DMS153 (cell line): ENCODE results near the gene LAMTOR5.

Experiments
- DNase-seq: peaks from one replicate; lab custom pipeline; 2025; lab: John Stamatoyannopoulos, UW

The LAMTOR5 gene

DNA sequence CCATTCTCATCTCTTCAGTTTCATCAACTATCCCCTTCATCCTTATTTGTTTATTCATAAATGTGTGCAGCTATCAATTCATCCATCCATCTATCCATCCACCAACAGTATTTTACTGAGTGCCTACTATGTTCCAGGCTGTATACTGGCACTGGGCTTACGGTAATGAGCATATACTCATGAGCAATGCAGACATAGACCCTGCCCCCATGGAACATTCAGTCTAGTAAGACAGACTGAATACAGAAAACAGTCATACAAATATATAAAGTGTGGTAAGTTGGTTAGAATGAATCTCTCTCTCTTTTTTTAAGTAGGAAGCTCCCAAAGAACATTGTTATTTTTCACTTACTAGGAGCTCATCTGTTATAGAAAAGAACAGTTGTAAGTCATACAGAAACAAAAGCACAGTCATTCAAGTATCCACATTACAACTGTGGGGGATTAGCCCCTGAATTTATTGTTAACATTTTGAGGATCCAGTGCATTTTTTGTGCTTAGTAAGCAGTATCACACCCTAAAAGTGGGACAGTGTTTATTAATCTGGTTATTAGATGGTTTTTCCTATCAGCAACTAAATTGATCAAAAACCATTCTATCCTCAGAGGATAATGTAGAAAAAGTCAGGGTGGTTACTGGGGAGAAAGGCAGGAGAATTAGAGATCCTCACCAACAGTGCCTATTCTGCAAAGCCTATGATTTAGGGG lies 20.3 kb downstream of the LAMTOR5 start:
- DNase-seq, result no peak

DNA sequence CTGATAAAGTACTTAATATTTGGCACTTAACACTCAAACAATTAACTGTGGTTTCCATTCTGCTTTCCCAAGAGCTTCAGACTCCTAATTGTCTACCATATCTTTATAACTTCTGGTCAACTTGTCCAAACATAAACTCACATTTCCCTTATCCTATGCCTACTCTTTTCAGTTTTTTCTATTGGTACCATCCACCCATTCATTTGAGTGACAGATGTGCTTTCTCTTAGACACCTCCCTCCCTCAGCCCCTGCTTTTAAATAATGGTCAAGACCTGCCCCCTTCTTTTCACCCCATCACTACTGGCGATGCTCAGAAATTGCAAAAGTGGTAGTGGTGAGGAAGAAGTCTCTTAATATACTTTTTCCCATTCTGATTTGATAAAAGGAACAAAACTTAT lies 22.1 kb downstream of the LAMTOR5 start:
- no peak for DNase-seq

DNA sequence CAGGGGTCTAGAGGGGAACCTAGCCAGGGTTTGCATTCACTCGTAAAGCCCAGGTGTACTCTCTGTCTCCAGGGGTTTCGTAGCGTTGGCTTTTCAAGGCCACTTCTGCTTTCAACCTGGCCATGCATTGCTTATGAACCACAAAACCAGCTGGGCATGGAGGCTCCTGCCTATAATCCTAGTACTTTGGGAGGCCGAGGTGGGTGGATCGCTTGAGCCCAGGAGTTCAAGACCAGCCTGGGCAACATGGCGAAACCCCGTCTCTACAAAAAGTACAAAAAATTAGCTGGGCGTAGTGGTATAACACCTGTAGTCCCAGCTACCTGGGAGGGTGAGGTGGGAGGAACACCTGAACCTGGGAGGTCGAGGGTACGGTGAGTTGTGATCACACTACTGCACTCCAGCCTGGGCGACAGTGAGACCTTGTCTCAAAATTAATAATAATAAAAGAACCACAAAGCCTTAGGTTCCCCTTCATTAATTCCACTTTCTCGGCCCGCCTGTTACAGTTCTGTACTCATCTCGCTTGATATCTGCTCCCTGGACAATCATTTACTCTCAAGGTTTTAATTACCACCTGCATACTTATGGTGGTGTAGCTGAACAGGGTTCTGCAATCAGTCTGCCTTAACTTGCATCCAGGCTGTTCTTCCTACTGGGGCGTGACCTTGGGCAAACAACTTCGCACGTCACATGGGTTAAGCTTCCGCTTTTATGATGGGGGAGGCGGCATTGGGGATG lies 22.7 kb downstream of the LAMTOR5 start:
- DNase-seq, result no peak

DNA sequence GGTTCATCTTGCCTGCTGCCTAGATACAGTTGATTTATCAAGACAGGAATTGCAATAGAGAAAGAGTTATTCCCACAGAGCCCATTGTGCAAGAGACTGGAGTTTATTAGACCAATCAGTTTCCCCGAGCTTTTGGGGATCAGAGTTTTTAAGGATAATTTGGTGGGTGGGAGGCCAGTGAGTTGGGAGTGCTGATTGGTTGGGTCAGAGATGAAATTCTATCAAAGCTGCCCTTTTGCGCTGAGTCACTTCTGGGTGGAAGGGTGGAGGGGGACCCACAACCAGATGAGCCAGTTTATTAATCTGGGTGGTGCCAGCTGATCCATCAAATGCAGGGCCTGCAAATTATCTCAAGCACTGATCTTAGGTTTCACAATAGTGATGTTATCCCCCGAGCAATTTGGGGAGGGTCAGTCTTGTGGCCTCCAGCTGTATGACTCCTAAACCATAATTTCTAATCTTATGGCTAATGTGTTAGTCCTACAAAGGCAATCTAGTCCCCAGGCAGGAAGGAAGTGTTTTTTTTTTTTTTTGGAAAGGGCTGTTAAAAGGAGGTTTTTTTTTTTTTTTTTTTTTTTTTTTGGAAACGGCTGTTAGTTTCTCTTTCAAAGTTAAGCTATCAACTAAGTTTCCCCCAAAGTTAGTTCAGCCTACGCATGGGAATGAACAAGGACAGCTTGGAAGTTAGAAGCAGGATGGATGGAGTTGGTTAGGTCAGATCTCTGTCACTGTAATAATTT lies 24.1 kb downstream of the LAMTOR5 start:
- DNase-seq, result no peak

DNA sequence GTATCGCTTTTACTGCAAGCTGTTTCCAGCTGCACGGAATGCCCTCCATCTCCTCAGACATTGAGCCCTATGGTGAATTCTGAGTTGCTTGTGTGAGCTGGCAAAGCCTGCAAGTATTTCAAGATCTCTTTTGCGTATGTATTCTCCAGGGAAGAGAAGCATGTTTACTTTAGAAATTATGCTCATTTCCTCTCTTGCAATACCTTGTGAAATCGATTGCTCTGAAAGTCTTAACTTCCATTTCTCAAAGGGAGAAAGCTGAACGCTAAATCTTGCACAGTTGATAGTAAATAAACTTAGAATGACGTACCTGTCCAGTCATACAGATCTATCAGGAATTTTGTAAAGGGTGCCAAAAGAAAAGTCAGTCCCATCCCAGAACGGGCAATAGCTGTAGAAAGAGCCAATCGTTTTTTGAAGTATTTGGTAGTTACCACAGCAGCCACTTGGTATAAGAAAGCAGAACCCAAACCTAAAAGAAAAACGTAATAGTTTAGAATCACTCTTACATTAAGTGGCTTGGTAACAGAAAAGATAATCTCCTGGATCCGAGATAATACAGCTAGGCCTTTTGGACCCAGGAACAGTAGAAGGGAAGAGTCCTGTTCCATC lies 26.7 kb downstream of the LAMTOR5 start:
- no peak for DNase-seq

DNA sequence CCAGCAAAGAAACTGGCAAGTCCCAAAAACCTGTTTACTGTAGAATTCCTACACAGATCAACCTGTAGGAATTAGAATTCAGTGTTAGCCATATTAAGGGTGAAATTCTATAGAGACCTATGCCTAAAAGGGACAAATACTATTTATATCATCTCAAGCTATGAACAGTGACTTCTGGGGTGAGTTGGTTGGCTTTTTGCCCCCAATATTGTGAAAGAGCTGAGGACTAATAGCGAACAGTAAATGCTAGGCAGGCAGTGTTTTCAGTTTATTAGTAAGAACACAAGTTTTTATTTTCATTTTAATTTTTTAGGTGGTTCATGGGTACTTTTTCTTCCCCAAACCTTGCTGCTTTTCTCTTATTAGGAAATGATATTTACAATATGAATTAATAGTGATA lies 32.0 kb downstream of the LAMTOR5 start:
- DNase-seq, result no peak

DNA sequence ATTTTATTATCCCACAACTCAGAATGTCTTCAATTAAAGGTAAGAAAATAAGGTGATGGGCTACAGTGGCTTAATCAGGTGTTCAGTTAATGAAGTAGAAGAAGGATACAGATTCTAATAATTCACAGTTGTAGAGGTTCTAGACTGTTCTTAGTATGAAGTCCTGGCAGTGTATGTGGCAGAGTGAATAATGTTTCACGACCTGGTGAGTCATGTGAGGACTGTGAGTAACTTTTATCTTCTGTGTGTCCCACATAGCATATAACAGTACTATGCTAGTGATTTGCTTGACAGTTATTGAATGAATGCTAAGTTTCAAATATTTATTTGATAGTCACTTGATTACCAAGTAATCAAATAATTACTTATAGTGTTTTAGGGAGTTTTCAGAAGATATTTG lies 36.7 kb downstream of the LAMTOR5 start:
- DNase-seq, result no peak

DNA sequence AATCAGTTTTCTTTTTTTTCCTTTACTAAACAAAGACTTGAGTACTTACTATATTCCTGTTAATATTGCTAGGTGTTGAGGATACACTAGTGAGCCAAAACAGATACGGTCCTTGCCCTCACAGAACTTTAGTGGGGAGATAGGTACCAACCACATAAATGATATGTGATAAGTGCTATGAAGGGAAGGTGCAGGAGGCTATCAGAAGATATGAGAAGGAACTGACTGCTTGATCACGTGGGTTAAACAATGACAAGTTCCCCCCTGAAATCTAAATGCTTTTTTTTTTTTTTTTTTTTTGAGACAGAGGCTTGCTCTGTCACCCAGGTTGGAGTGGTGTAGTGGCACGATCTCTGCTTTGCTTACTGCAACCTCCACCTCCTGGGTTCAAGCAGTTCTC lies 43.3 kb downstream of the LAMTOR5 start:
- no peak for DNase-seq

DNA sequence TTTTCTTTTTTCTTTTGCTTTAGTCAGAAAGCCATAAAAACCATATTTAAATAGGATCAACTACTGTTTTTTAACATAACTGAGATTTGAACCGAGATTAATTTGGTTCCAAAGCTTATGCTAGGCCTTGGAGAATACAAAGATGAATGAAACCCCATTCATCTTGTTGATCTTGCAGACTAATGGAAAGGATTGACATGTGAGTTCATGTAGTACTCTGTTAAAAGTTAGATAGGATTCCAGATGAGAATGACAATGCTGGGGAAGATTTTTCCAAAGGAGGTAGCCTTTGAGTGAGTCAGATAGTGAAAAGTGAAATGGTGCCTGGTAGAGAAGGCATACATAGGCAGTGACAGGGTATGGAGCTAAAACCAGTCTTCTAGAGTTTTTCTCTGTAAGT lies 45.6 kb downstream of the LAMTOR5 start:
- no peak for DNase-seq

DNA sequence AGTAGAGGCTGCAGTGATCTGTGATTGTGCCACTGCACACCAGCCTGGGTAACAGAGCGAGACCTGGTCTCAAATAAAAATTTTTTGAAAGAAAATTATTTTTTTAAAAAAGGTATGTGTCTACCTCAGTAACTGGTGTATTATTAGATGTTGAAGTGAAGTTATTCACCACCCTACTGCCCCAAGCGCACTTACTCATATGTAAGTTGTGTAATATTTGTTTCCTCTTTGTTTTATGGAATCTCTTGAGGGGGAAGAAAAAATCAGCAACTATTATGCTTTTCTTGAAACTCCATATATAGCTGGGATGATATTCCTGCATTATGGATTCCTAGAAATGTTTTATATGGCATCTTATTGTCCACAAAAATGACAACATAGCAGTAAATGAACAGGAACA lies 47.1 kb downstream of the LAMTOR5 start:
- no peak for DNase-seq

DNA sequence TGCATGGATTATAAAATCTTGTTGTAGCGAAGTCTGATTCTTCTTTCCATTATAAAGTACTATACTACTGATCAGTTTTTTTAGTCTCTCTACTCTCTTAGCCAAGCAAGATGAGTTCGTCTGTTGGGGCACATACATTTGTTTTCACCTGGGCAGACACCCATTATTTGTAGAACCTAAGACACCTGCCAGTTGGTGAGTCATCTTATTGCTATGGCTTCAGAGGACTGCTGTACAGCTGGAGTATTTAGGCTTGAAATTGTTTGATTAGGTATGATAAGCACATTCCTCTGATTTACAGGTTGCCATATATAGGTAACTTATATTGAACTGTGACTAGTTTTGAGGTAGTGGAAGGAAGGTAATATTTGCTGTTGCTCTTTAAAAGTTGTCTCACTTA lies 51.1 kb downstream of the LAMTOR5 start:
- DNase-seq, result peak; percentile 21

DNA sequence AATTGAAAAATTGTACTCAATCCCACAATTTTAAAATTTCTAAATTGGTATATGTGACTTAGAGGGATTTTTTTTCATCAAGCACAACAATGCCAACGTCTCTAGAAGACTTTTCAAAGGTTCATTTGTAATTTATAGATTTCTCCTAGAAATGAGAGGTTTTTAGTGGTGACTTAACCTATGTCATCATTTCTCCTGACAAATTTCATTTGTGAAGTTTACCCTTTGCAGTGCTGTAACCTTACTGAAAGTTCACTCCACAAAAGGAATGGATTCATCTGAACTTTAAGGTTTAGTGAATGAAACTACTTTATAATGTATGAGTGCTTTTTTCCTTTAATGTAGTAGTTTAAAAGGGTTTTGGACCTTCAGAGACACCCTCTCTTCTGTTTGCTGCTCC lies 52.2 kb downstream of the LAMTOR5 start:
- DNase-seq, result no peak
